Retinal pigment epithelial cell (primary cell): ENCODE measurements around the gene MAFG.

Source experiments
- DNase-seq: peaks from one replicate; pipeline ENCODE4 v3.0.0-alpha.2; 2010; ENCODE audit warnings: low read depth
- H3K4me3 ChIP-seq: 2 replicates; pipeline ENCODE4 v1.5.1; 2011; ENCODE audit warnings: mild to moderate bottlenecking, low read length, control low read depth, moderate library complexity
- TF ChIP-seq, protein P1 (sequence below): conservative IDR thresholded peaks from 2 replicates; pipeline ENCODE4 v1.5.1; 2011; ENCODE audit warnings: low read depth, low read length, control low read depth, inconsistent platforms

MAFG gene

DNA sequence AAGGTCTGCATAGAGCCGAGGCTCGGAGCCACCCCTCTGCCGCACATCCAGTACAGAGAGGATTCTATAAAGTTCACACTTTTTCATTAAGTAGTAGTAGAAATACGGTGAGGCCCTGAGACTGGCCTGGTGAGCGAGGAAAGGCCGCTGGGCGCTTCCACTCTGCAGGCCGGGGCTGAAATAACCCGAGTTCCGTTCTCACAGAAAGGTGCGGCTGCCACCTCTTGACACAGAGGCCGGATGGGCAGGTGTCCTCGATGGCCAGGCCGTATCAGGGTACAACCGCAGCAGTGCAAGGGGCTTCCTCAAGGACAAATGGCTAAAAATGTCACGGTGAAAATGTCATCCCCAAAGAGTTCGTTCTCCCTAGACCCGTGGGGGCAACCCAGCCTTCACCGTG, 15.6 kb downstream of the MAFG start:
- DNase-seq: no peak
- TF ChIP-seq, protein P1, sequence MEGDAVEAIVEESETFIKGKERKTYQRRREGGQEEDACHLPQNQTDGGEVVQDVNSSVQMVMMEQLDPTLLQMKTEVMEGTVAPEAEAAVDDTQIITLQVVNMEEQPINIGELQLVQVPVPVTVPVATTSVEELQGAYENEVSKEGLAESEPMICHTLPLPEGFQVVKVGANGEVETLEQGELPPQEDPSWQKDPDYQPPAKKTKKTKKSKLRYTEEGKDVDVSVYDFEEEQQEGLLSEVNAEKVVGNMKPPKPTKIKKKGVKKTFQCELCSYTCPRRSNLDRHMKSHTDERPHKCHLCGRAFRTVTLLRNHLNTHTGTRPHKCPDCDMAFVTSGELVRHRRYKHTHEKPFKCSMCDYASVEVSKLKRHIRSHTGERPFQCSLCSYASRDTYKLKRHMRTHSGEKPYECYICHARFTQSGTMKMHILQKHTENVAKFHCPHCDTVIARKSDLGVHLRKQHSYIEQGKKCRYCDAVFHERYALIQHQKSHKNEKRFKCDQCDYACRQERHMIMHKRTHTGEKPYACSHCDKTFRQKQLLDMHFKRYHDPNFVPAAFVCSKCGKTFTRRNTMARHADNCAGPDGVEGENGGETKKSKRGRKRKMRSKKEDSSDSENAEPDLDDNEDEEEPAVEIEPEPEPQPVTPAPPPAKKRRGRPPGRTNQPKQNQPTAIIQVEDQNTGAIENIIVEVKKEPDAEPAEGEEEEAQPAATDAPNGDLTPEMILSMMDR: no peak
- no peak overlapping the region for H3K4me3 ChIP-seq

DNA sequence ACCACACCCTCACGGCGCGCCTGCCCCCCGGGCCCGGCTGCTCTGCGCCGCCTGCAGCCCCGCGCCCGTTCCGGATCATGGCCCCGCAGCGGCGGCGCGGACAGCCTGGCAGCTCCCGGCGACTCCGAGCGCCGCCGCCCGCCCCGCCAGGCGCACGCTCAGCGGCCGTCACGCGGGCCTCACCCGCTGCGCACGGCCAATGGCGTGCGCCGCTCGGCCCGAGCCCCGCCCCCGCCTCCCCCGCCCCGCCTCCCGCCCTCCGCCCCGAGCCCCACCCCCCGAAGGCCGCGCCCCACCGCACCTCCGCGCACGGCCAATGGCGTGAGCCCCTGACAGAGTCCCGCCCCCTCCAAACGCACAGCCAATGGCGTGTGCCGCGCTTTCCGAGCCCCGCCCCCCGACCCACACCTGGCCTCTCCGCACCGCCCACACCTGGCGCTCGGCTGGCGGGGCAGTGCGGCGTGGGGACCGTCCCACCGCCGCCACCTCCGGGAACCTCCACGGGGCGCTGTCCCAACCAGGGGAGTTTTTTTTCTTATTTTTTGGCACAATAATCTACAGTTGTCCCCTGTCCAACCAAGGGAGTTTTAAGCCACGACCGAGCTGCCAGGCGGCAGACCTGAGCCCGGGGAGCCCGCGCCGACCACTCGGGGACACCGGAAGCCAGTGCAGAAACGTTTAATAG, 16.1 kb downstream of the MAFG start, which contains the start of gene PCYT2:
TSS of gene PCYT2 (minus strand) at position 123 of the 685 bp plus-strand sequence. CDS start at position 79, 44 bp downstream.
- TF ChIP-seq, protein P1: no peak
- H3K4me3 ChIP-seq: peak within 1 kb of the TSS; percentile 73
- peak; percentile 54 for DNase-seq

DNA sequence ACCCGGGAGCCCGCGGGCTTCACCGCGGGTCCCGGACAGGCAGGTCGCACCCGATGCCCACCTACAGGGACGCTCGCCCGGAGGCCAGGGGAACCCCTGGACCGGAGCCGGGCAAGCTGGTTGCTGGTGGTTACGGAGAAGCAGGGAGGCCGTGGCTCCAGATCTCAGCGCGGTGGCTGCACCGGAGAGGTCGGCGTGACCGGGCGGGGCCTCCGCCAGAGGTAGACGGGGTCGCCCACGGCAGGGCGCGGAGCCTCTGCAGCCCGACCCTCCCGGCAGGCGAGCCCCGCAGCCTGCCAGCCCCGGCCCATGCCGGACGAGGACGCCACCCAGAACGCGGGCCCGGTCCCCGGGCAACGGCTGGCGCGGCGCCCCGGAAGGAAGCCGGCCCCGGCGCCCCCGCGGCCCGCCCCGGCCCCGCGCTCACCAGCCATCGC, 16.7 kb downstream of the MAFG start:
- TF ChIP-seq, protein P1: no peak
- no peak for DNase-seq

DNA sequence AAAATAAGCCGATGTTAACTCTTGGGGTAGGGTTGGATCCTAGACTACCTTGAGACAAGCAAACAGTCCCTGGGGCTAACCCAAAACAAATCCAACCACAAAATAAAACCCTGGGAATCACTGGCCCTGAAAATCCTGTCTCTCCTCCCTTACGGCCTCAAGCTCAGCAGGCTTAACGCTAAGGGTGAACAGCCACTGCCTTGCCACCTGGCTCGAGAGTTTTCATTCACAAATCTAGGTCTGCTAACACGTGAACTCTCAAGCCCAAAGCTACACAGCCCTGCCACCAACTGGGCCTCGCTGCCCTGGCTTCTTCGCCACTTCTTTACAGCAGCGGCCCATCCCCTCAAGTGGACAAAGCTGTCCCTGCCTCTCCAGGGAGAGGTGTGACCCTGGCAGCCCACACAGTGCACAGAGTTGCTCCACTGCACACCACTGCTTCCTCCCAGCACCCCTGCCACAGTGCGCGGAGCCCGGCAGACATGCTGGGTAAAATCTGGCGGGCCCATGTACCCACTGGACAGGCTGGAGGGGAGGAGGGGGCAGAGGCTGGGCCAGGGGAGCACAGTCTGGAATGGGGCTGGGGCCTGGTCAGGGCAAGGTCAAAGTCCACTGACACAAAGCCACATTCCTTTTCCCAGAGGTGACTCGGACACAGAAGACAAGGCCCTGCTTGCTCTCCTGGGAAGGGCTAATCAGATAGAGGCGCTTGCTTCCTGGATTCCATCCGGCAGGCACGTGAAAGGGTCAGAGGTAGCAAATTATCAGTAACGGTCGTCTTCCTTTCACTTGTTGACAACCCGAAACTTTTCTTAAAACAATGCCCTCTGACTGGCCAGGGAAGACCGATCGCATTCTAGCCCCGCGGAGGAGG, 17.3 kb downstream of the MAFG start:
- no peak for DNase-seq
- TF ChIP-seq, protein P1: no peak
- H3K4me3 ChIP-seq: peak overlapping the region; percentile 73

More for the DNA sequence above, 16.7 kb downstream of the MAFG start:
- peak overlapping the region; percentile 73 for H3K4me3 ChIP-seq

DNA sequence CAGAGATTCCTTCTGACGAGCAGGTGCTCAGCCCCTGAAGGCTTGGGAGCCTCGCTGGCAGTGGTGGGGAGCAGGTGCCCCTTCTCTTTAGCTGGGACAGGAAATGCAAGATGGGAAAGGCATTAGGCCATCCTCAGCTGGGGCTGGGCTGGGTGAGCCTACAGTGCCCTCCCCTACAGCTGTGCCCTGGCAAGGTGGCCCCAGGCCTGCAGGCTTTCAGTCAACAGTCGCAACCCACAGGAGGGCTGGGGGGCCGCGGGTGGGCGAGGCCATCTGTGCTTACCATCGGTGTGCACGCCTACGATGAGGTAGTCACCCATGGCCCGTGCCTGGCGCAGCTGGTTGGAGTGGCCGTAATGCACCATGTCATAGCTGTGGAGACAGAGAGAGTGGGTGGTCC, 18.3 kb downstream of the MAFG start:
- DNase-seq: no peak
- no peak overlapping the region for H3K4me3 ChIP-seq
- TF ChIP-seq, protein P1: no peak

DNA sequence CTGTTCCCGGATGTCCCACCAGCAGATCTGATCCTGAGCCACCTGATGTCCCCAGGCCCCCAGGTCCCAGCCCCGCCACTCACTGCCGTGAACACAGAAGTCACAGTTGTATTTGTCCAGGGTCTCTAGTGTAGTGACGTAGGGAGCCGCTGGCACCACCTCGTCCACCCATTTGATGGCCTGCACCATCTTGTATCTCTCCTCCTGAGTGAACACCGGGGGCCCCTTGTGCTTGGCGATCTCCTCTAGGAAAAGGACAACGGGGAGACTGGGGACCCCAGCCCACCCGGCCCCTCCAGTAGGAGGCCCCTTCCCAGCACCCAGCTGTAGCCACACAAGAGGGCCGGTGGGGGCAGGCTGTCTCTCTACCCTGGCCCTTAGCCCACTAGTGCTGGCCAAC, 18.7 kb downstream of the MAFG start:
- H3K4me3 ChIP-seq: no peak overlapping the region
- TF ChIP-seq, protein P1: no peak

More for the DNA sequence above, 18.7 kb downstream of the MAFG start:
- DNase-seq: no peak
